HEK293 (cell line): ENCODE results near the gene LMNA.

Source experiments
- FEZF1 ChIP-seq: fragments of 450-650 bp; formaldehyde crosslinking; IDR thresholded peaks from 2 replicates; pipeline ENCODE4 v1.5.1; 2016; ENCODE audit warnings: missing biosample characterization, missing genetic modification characterization
- GFI1B ChIP-seq: fragments of 450-650 bp; formaldehyde crosslinking; IDR thresholded peaks from 2 replicates; pipeline ENCODE4 v1.5.1; 2016; ENCODE audit warnings: missing biosample characterization, missing genetic modification characterization
- PRDM1 ChIP-seq: fragments of 450-650 bp; formaldehyde crosslinking; IDR thresholded peaks from 2 replicates; pipeline ENCODE4; 2016; ENCODE audit warnings: missing biosample characterization, missing genetic modification characterization
- SALL2 ChIP-seq: fragments of 450-650 bp; formaldehyde crosslinking; IDR thresholded peaks from 2 replicates; pipeline ENCODE4 v1.5.0; 2017; ENCODE audit warnings: missing biosample characterization, mild to moderate bottlenecking, missing genetic modification characterization, borderline replicate concordance
- SETDB1 ChIP-seq: IDR thresholded peaks from one replicate; pipeline ENCODE4 v1.6.1; 2017; ENCODE audit warnings: mild to moderate bottlenecking, low read length, moderate library complexity, mixed read lengths; ENCODE audit not compliant: insufficient read length
- SP3 ChIP-seq: fragments of 450-650 bp; formaldehyde crosslinking; IDR thresholded peaks from 2 replicates; pipeline ENCODE4 v1.5.1; 2016; ENCODE audit warnings: missing biosample characterization, missing genetic modification characterization
- SP7 ChIP-seq: fragments of 450-650 bp; formaldehyde crosslinking; IDR thresholded peaks from 2 replicates; pipeline ENCODE4 v1.5.1; 2016; ENCODE audit warnings: missing biosample characterization, missing genetic modification characterization
- ZBTB1 ChIP-seq: fragments of 450-650 bp; formaldehyde crosslinking; IDR thresholded peaks from 2 replicates; pipeline ENCODE4 v1.5.1; 2016; ENCODE audit warnings: missing biosample characterization, missing genetic modification characterization
- ZBTB21 ChIP-seq: fragments of 450-650 bp; formaldehyde crosslinking; IDR thresholded peaks from 2 replicates; pipeline ENCODE4 v1.5.1; 2017; ENCODE audit warnings: missing biosample characterization, missing genetic modification characterization
- ZEB2 ChIP-seq: fragments of 450-650 bp; formaldehyde crosslinking; IDR thresholded peaks from 2 replicates; pipeline ENCODE4 v1.5.1; 2016; ENCODE audit warnings: missing biosample characterization, missing genetic modification characterization
- ZFHX2 ChIP-seq: fragments of 450-650 bp; formaldehyde crosslinking; conservative IDR thresholded peaks from 2 replicates; pipeline ENCODE4 v1.5.1; 2016; ENCODE audit warnings: missing biosample characterization, missing genetic modification characterization
- ZIC2 ChIP-seq: fragments of 450-650 bp; formaldehyde crosslinking; IDR thresholded peaks from 2 replicates; pipeline ENCODE4 v1.5.1; 2016; ENCODE audit warnings: missing biosample characterization, missing genetic modification characterization
- ZNF155 ChIP-seq: fragments of 450-650 bp; formaldehyde crosslinking; IDR thresholded peaks from 2 replicates; pipeline ENCODE4 v1.5.1; 2016; ENCODE audit warnings: missing biosample characterization, missing genetic modification characterization
- ZNF16 ChIP-seq: fragments of 450-650 bp; formaldehyde crosslinking; IDR thresholded peaks from 2 replicates; pipeline ENCODE4 v1.5.1; 2016; ENCODE audit warnings: low read depth, missing biosample characterization, missing genetic modification characterization
- ZNF18 ChIP-seq: fragments of 450-650 bp; formaldehyde crosslinking; IDR thresholded peaks from 2 replicates; pipeline ENCODE4 v1.5.1; 2016; ENCODE audit warnings: missing biosample characterization, missing genetic modification characterization
- ZNF19 ChIP-seq: fragments of 450-650 bp; formaldehyde crosslinking; IDR thresholded peaks from 2 replicates; pipeline ENCODE4; 2016; ENCODE audit warnings: missing biosample characterization, missing genetic modification characterization, low read depth
- ZNF214 ChIP-seq: fragments of 450-650 bp; formaldehyde crosslinking; IDR thresholded peaks from 2 replicates; pipeline ENCODE4 v1.5.1; 2017; ENCODE audit warnings: missing biosample characterization, mild to moderate bottlenecking, missing genetic modification characterization, borderline replicate concordance
- ZNF311 ChIP-seq: fragments of 450-650 bp; formaldehyde crosslinking; IDR thresholded peaks from 2 replicates; pipeline ENCODE4 v1.5.1; 2017; ENCODE audit warnings: missing biosample characterization, missing genetic modification characterization, borderline replicate concordance
- ZNF362 ChIP-seq: fragments of 450-650 bp; formaldehyde crosslinking; IDR thresholded peaks from 2 replicates; pipeline ENCODE4 v1.5.1; 2016; ENCODE audit warnings: missing biosample characterization, missing genetic modification characterization
- ZNF423 ChIP-seq: fragments of 450-650 bp; formaldehyde crosslinking; IDR thresholded peaks from 2 replicates; pipeline ENCODE4 v1.5.1; 2016; ENCODE audit warnings: missing biosample characterization, missing genetic modification characterization
- ZNF473 ChIP-seq: fragments of 450-650 bp; formaldehyde crosslinking; IDR thresholded peaks from 2 replicates; pipeline ENCODE4 v1.5.1; 2017; ENCODE audit warnings: missing biosample characterization, missing genetic modification characterization
- ZNF48 ChIP-seq: fragments of 450-650 bp; formaldehyde crosslinking; IDR thresholded peaks from 2 replicates; pipeline ENCODE4 v1.5.1; 2016; ENCODE audit warnings: missing biosample characterization, missing genetic modification characterization
- ZNF488 ChIP-seq: fragments of 450-650 bp; formaldehyde crosslinking; IDR thresholded peaks from 2 replicates; pipeline ENCODE4 v1.5.1; 2016; ENCODE audit warnings: missing biosample characterization, missing genetic modification characterization
- ZNF600 ChIP-seq: fragments of 450-650 bp; formaldehyde crosslinking; IDR thresholded peaks from 2 replicates; pipeline ENCODE4 v1.5.1; 2016; ENCODE audit warnings: missing biosample characterization, missing genetic modification characterization
- ZNF645 ChIP-seq: fragments of 450-650 bp; formaldehyde crosslinking; IDR thresholded peaks from 2 replicates; pipeline ENCODE4; 2016; ENCODE audit warnings: missing biosample characterization, missing genetic modification characterization
- ZNF658 ChIP-seq: fragments of 450-650 bp; formaldehyde crosslinking; IDR thresholded peaks from 2 replicates; pipeline ENCODE4; 2016; ENCODE audit warnings: missing biosample characterization, missing genetic modification characterization
- ZNF791 ChIP-seq: fragments of 450-650 bp; formaldehyde crosslinking; IDR thresholded peaks from 2 replicates; pipeline ENCODE4 v1.5.1; 2016; ENCODE audit warnings: missing biosample characterization, missing genetic modification characterization
- TF ChIP-seq, protein P1 (sequence below): fragments of 450-650 bp; formaldehyde crosslinking; IDR thresholded peaks from 2 replicates; pipeline ENCODE4 v1.5.1; 2016; ENCODE audit warnings: missing biosample characterization, missing genetic modification characterization
- TF ChIP-seq, protein P2 (sequence below): fragments of 450-650 bp; formaldehyde crosslinking; IDR thresholded peaks from 2 replicates; pipeline ENCODE4 v1.5.1; 2016; ENCODE audit warnings: missing biosample characterization, missing genetic modification characterization
- TF ChIP-seq, protein P3 (sequence below): fragments of 450-650 bp; formaldehyde crosslinking; IDR thresholded peaks from 2 replicates; pipeline ENCODE4 v1.5.1; 2017; ENCODE audit warnings: missing biosample characterization, missing genetic modification characterization

The LMNA gene

DNA sequence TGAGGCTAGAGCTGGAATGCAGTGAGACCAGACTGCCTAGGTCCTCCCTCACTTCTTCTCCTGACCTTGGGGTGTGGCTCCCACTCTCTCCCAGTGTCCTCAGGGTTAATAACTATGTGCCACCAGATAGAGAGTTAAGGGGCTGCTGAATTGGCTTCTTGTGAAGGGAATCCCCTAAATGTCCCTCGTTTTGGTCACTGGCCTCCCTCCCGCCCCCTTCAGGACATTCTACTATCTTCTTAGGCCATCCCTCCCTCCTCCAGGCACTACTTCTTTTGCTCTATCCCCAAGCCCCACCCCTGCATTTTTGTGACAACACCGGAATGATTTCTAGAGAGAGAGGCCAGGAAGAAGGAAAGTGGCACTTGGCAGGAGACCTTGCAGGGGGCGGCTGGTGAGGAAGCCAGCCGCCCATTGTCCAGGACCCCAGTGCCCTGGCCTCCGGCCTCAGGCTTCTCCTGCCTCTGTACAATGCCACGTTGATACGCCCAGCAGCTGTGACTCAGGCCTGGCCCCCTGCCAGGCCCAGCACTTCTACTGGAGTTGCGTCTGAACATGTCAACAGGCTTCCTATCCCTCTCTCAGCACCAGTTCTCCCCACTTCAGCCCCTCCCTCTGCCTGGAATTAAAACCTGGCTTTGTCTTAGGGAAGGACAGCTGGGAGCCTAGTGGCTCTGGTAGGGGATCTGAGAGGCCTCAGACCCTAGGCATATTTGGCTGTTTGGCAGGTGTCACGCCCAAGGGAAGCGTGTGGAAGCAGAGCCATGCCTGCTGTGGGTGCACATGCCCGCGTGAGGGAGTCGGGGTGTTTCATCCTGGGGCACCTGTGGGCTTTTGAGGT lies 9.1 kb downstream of the LMNA start (continued):
- TF ChIP-seq ZNF48 (no peak), ZNF311 (no peak), SETDB1 (no peak), ZNF645 (tag by site-specific recombination) (no peak), ZNF473 (tag by site-specific recombination) (no peak), SP3 (peak; percentile 38), ZBTB21 (tag by site-specific recombination) (0 out of 2 replicates have a peak, but pooled peaks have one; percentile 41), ZNF658 (no peak), ZFHX2 (peak; percentile 49), SALL2 (no peak), ZBTB1 (tag by site-specific recombination) (no peak), ZNF362 (tag by site-specific recombination) (no peak), ZNF488 (tag by site-specific recombination) (no peak), ZNF214 (no peak; the same call in 1 of the 2 replicates), ZNF19 (tag by site-specific recombination) (no peak), ZEB2 (tag by site-specific recombination) (0 out of 2 replicates have a peak, but pooled peaks have one; percentile 57), ZNF791 (no peak), ZIC2 (tag by site-specific recombination) (peak; percentile 96), ZNF16 (no peak), ZNF600 (tag by site-specific recombination) (peak; percentile 70; the same call in 1 of the 2 replicates), ZNF155 (tag by site-specific recombination) (no peak), ZNF423 (no peak), GFI1B (tag by site-specific recombination) (no peak), ZNF18 (tag by site-specific recombination) (no peak), SP7 (peak; percentile 79), PRDM1 (tag by site-specific recombination) (peak; percentile 15; the same call in 1 of the 2 replicates), FEZF1 (peak; percentile 44)
- TF ChIP-seq, protein P1, sequence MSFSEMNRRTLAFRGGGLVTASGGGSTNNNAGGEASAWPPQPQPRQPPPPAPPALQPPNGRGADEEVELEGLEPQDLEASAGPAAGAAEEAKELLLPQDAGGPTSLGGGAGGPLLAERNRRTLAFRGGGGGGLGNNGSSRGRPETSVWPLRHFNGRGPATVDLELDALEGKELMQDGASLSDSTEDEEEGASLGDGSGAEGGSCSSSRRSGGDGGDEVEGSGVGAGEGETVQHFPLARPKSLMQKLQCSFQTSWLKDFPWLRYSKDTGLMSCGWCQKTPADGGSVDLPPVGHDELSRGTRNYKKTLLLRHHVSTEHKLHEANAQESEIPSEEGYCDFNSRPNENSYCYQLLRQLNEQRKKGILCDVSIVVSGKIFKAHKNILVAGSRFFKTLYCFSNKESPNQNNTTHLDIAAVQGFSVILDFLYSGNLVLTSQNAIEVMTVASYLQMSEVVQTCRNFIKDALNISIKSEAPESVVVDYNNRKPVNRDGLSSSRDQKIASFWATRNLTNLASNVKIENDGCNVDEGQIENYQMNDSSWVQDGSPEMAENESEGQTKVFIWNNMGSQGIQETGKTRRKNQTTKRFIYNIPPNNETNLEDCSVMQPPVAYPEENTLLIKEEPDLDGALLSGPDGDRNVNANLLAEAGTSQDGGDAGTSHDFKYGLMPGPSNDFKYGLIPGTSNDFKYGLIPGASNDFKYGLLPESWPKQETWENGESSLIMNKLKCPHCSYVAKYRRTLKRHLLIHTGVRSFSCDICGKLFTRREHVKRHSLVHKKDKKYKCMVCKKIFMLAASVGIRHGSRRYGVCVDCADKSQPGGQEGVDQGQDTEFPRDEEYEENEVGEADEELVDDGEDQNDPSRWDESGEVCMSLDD (tag by site-specific recombination), result peak; percentile 45
- TF ChIP-seq, protein P2, sequence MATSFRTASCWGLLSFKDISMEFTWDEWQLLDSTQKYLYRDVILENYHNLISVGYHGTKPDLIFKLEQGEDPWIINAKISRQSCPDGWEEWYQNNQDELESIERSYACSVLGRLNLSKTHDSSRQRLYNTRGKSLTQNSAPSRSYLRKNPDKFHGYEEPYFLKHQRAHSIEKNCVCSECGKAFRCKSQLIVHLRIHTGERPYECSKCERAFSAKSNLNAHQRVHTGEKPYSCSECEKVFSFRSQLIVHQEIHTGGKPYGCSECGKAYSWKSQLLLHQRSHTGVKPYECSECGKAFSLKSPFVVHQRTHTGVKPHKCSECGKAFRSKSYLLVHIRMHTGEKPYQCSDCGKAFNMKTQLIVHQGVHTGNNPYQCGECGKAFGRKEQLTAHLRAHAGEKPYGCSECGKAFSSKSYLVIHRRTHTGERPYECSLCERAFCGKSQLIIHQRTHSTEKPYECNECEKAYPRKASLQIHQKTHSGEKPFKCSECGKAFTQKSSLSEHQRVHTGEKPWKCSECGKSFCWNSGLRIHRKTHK, result no peak
- TF ChIP-seq, protein P3, sequence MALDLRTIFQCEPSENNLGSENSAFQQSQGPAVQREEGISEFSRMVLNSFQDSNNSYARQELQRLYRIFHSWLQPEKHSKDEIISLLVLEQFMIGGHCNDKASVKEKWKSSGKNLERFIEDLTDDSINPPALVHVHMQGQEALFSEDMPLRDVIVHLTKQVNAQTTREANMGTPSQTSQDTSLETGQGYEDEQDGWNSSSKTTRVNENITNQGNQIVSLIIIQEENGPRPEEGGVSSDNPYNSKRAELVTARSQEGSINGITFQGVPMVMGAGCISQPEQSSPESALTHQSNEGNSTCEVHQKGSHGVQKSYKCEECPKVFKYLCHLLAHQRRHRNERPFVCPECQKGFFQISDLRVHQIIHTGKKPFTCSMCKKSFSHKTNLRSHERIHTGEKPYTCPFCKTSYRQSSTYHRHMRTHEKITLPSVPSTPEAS (tag by site-specific recombination), result no peak
